ENCODE measurements around the gene PAX5. TPM values are rescaled to one million over a fixed set of nuclear protein-coding genes. Genes with fewer than 3 reads are reported as not detected.
A peak's percentile ranks its signal among the peaks of the same experiment; 100 is the strongest.

PAX5 gene
- polyA plus RNA-seq, 1 of the 3 experiments (the other 2 are of a cell fraction), result 0.05 TPM

- Histone ChIP-seq H3K9ac (no peak overlapping the region), H3K36me3 (replicated peaks in 1 of 2; ENCODE audit: control insufficient read depth in 1 of 2, insufficient read depth in 2 of 2, low read length in 1 of 2) (no peaks in the 10 kb centered on the region), H3F3A (replicated peaks; ENCODE audit: insufficient read depth) (no peaks in the 10 kb centered on the region), H3K9me2 (no peaks in the 10 kb centered on the region), H3K27ac (ENCODE audit: low read depth in 2 of 2, low read length in 1 of 2) (no peak overlapping the region), H4K20me1 (ENCODE audit: insufficient read depth) (no peaks in the 10 kb centered on the region), H3K9me3 (no peaks in the 10 kb centered on the region), H3K4me2 (no peak overlapping the region), H3K4me1 (ENCODE audit: control insufficient read depth in 1 of 2, insufficient read depth in 2 of 2, low read depth in 1 of 2, low read length in 1 of 2) (no peaks in the 10 kb centered on the region), H2AFZ (ENCODE audit: low read depth) (no peak overlapping the region), H3K79me2 (ENCODE audit: insufficient read depth) (no peaks in the 10 kb centered on the region), H3K4me3 (ENCODE audit: low read depth in 2 of 2, low read length in 1 of 2) (no peak overlapping the region), H3K27me3 (ENCODE audit: insufficient read depth) (peaks cover 26% of the 10 kb centered on the region)
- TF ChIP-seq TCF12 (IDR thresholded peaks at IDR 0.05) (no peak), MXI1 (IDR thresholded peaks at IDR 0.05; ENCODE audit: low read depth, low read length) (no peak), YY1 (IDR thresholded peaks at IDR 0.05; ENCODE audit: low read depth) (no peak), EP300 (IDR thresholded peaks at IDR 0.05; ENCODE audit: borderline replicate concordance in 1 of 2, low read depth in 1 of 2, low read length in 1 of 2) (no peak), RFX5 (IDR thresholded peaks at IDR 0.05; ENCODE audit: low read length) (no peak), RXRA (IDR thresholded peaks at IDR 0.05; ENCODE audit: borderline replicate concordance, low read depth) (no peak), REST (IDR thresholded peaks at IDR 0.05; ENCODE audit: low read depth, low read length) (no peak), RAD21 (IDR thresholded peaks at IDR 0.05; ENCODE audit: low read length) (no peak), MAX (IDR thresholded peaks at IDR 0.05; ENCODE audit: low read depth) (no peak), IRF3 (IDR thresholded peaks at IDR 0.05; ENCODE audit: low read depth, low read length) (no peak), CTCF (IDR thresholded peaks at IDR 0.05) (no peak)
- DNase-seq, result peak; percentile 58
- POLR2A ChIA-PET, result no interaction called here
- CTCF ChIA-PET, result interaction anchor here (1.8 kb wide), 1 partner anchor 54 kb away, joined by 7 read pairs; no protein-coding TSS in a partner anchor
- 68% methylated on average over 33 of the region's 35 CpGs for WGBS (ENCODE audit: low lambda C conversion rate)
Observed at GRCh38 chr9:36818965-36819870, 214.8 kb downstream of the PAX5 start.
